Islet precursor cell (in vitro differentiated cells): ENCODE results near the gene PCDH19.
"Not testable (repeated sequence)": the region's sequence is repeated elsewhere in the genome, so short reads cannot be mapped to it uniquely, and the experiment has no call there.

ENCODE experiments used
- DNase-seq: peaks from one replicate; pipeline ENCODE4 v3.0.0-alpha.2; 2018

The PCDH19 gene, protein sequence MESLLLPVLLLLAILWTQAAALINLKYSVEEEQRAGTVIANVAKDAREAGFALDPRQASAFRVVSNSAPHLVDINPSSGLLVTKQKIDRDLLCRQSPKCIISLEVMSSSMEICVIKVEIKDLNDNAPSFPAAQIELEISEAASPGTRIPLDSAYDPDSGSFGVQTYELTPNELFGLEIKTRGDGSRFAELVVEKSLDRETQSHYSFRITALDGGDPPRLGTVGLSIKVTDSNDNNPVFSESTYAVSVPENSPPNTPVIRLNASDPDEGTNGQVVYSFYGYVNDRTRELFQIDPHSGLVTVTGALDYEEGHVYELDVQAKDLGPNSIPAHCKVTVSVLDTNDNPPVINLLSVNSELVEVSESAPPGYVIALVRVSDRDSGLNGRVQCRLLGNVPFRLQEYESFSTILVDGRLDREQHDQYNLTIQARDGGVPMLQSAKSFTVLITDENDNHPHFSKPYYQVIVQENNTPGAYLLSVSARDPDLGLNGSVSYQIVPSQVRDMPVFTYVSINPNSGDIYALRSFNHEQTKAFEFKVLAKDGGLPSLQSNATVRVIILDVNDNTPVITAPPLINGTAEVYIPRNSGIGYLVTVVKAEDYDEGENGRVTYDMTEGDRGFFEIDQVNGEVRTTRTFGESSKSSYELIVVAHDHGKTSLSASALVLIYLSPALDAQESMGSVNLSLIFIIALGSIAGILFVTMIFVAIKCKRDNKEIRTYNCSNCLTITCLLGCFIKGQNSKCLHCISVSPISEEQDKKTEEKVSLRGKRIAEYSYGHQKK (N-terminal part only)

GRCh38 chrX:100409610-100410590 lies at the start of gene PCDH19:
Gene PCDH19 (minus strand): TSS chrX:100410273. CDS start chrX:100408597, 1,676 bp downstream.
- DNase-seq = peak; percentile 91

- peak; percentile 60 for DNase-seq
Measured at GRCh38 chrX:100449696-100450608, 39.9 kb upstream of the PCDH19 start.

DNA sequence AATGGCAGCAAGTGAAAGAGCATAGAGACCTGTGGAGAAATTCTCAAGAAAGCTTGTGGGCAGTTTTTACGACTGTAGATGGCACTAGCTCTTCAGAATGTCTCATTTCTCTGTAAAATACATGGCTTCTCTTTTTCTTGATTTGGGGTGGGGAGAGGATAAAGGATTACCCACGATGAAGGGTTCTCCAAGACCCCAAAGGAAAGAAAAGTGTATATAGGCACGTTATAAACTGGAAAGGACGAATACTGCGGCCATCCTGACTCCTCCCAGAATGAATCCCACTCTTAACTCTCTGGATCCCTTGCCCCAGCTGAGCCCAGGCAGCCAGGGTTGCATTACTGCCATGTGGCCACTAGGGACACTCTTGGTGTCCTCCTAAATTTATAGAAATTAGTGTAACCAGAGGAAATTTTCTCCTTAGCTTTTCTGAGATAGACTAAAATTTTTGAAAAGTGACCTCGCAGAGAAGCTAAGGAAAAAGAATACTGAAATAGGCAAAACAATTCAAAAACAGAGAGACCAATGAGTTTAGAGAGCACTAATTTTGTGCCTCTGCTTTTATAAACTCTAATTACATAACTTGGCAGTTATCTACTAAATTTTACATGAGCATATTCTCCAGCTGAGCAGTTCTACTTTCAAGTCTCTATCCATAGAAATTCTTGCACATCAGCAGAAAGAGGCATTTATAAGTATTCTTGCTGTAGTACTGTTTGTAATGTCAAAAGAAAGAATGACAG lies 37.8 kb upstream of the PCDH19 start:
- DNase-seq = peak; percentile 78

GRCh38 chrX:100445593-100445992 lies 35.5 kb upstream of the PCDH19 start:
- DNase-seq = no peak

DNA sequence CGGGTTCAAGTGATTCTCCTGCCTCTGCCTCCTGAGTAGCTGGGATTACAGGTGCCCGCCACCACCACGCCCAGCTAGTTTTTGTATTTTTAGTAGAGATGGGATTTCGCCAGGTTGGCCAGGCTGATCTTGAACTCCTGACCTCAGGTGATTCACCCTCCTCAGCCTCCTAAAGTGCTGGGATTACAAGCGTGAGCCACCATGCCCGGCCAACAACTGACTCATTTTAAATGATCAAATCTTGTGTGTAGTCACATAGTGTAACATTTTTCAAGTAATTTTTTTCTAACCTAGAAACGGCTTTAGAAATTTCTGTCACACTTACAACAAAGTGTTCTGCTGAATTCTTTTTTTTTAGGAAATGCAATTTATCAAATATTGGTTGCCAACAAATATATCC lies 31.2 kb upstream of the PCDH19 start:
- not testable (repeated sequence) for DNase-seq

- DNase-seq = no peak
Measured at GRCh38 chrX:100440006-100440405, 29.9 kb upstream of the PCDH19 start.

DNA sequence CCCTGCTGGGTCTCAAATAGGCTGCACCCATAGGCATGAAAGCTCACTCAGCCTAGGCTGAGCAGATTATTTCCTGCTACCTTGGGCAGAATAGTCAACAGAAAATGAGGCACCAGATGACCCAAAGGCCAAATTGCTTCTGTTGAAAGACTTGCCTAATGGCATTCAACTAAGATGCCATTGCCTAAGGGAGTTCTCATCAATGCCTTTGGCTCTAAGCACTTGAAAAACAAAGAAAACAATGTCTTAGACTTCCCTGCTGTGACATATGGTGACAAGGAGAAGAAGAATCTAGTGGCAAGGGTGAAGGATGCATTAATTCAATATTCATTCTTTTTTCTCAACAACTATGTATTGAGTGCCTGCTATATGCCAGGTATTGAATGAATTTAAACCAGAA lies 25.7 kb upstream of the PCDH19 start:
- DNase-seq = no peak

DNA sequence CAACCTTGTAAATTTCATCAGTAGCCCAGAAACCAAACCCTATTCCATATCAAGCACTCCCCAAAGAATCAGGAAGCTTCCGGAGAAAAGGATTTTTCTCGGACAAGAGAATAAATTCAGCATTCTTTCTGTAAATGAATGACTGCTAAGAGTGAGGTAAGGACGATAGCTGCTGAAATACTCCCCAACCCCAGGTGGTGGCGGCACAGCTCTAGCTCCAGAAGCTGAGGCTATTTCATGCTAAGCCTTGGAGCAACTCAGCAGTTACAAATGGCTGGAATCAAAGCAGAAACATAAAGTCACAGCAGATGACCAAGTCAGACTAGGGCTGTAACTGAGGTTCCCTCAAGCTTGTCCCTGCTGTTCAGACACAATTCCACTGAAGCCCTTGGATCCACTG lies 13.9 kb upstream of the PCDH19 start:
- no peak for DNase-seq

GRCh38 chrX:100418556-100418955 lies 8.5 kb upstream of the PCDH19 start:
- DNase-seq = no peak

- no peak for DNase-seq
Measured at GRCh38 chrX:100417681-100418080, 7.6 kb upstream of the PCDH19 start.

DNA sequence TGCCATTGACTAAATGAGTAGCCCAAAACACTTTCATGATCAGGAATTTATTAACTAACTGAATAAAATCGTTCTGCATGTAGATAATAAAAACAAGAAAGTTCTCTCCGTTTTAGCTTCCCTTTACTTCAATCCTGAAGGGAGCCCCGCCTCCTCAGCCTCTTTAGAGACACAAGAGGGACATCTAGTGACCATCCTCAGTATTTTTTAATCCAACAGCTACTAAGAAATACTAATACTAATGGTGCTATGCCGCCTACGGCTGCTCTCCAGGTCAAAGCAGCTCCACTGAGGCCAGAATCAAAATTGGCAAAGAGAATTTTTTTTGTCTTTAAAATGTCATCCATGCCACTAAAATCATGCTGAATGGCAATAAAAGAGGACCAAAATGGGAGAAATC lies 3.2 kb upstream of the PCDH19 start:
- DNase-seq = no peak

- no peak for DNase-seq
Measured at GRCh38 chrX:100411802-100412715, 2.0 kb upstream of the PCDH19 start.

- no peak for DNase-seq
Measured at GRCh38 chrX:100410901-100411801, 1.1 kb upstream of the PCDH19 start.

DNA sequence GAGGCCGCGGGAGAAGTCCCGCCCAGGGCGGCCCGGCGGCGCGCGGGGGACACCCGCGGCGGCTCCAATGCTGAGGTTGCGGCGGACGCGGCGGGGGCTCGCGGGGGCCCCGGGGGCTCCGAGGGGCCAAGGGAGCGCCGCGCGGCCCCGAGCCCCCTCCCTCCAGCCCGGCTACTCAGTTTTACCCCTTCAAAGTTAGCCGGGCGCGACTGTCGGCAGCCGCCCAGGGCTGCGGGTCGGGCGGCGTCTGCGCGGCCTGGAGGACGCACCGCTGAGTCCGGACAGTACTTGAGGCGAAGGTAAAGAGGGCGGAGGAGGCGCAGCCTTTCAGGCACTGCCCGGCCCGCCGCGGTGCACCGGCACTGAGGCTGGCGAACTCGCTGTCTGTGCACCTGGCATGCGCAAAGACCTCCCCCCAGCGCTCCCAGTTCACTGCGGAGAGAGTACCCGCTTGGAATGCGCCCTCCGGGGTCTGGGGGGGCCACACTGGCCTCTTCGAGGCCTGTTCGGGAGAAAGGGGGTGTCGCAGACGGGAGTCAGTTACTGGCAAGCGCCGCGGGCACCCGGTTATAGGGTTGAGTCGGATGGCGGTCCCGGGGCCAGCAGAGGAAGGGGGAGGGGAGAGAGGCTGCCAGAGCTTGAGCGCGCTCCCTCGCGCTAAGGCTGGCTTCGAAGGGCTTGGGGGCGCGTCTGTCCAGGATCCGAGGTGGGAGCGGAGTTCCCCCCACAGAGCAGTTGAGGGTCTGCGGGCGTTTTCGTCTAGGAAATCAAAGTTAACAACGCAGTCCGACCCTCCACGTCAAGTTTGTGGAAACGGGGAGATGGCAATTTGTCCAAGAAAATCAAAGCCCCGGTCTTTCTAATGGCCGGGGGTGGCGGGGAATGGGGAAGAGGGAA lies 1.1 kb downstream of the PCDH19 start:
- no peak for DNase-seq

DNA sequence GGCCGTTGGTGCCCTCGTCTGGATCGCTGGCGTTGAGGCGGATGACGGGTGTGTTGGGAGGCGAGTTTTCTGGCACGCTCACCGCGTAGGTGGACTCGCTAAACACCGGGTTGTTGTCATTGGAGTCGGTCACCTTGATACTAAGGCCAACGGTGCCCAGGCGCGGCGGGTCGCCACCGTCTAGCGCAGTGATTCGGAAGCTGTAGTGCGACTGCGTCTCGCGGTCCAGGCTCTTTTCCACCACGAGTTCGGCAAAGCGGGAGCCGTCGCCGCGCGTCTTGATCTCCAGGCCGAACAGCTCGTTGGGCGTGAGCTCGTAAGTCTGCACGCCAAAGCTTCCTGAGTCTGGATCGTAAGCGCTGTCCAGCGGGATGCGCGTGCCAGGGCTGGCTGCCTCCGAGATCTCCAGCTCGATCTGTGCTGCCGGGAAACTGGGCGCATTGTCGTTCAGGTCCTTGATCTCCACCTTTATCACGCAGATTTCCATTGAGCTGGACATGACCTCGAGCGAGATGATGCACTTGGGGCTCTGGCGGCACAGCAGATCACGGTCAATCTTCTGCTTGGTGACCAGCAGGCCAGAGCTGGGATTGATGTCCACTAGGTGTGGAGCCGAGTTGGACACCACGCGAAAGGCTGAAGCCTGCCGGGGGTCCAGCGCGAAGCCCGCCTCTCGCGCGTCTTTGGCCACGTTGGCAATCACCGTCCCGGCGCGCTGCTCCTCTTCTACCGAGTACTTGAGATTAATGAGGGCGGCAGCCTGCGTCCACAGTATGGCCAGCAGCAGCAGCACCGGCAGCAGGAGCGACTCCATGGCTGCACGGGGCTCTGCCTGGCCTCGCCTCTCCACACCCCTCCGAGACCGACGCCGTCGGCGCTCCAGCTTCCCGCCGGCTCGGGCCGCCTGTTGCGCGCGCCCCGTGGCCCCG lies 2.0 kb downstream of the PCDH19 start:
- DNase-seq = no peak

DNA sequence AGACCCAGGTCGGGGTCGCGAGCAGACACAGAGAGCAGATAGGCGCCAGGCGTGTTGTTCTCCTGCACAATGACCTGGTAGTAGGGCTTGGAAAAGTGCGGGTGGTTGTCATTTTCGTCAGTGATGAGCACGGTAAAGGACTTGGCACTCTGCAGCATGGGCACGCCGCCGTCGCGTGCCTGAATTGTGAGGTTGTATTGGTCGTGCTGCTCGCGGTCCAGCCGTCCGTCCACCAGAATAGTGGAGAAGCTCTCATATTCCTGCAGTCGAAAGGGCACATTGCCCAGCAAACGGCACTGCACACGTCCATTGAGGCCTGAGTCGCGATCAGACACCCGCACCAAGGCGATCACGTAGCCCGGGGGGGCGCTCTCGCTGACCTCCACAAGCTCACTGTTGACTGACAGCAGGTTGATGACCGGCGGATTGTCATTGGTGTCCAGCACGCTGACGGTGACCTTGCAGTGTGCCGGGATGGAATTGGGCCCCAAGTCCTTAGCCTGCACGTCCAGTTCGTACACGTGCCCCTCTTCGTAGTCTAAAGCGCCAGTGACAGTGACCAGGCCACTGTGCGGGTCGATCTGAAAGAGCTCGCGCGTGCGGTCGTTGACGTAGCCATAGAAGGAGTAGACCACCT lies 2.8 kb downstream of the PCDH19 start:
- DNase-seq = no peak
